LNCAP (cell line): ENCODE results near the gene LRRC63.
A peak's percentile ranks its signal among the peaks of the same experiment; 100 is the strongest.

Experiments used
- TF ChIP-seq, protein P1 (sequence below): fragments of 450-650 bp; IDR thresholded peaks from 2 replicates; pipeline ENCODE4 v1.5.1; 2017; ENCODE audit warnings: mild to moderate bottlenecking

The LRRC63 gene

DNA sequence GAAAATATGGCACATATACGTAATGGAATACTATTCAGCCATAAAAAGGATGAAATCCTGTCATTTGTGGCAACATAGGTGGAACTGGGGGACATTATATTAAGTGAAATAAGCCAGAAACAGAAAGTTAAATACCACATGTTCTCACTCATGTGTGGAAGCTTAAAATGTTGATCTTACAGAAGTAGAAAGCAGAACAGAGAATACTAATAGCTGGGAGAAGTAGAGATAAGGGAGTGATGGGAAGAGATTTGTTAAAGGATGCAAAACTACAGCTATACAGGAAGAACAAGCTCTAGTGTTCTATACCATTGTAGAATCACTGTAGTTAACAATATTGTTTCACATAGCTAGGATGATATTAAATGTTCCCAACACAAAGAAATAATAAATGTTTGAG, 107.3 kb downstream of the LRRC63 start:
- TF ChIP-seq, protein P1, sequence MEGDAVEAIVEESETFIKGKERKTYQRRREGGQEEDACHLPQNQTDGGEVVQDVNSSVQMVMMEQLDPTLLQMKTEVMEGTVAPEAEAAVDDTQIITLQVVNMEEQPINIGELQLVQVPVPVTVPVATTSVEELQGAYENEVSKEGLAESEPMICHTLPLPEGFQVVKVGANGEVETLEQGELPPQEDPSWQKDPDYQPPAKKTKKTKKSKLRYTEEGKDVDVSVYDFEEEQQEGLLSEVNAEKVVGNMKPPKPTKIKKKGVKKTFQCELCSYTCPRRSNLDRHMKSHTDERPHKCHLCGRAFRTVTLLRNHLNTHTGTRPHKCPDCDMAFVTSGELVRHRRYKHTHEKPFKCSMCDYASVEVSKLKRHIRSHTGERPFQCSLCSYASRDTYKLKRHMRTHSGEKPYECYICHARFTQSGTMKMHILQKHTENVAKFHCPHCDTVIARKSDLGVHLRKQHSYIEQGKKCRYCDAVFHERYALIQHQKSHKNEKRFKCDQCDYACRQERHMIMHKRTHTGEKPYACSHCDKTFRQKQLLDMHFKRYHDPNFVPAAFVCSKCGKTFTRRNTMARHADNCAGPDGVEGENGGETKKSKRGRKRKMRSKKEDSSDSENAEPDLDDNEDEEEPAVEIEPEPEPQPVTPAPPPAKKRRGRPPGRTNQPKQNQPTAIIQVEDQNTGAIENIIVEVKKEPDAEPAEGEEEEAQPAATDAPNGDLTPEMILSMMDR: no peak

- TF ChIP-seq, protein P1: no peak
Observed at GRCh38 chr13:46320406-46320805, 108.7 kb downstream of the LRRC63 start.

DNA sequence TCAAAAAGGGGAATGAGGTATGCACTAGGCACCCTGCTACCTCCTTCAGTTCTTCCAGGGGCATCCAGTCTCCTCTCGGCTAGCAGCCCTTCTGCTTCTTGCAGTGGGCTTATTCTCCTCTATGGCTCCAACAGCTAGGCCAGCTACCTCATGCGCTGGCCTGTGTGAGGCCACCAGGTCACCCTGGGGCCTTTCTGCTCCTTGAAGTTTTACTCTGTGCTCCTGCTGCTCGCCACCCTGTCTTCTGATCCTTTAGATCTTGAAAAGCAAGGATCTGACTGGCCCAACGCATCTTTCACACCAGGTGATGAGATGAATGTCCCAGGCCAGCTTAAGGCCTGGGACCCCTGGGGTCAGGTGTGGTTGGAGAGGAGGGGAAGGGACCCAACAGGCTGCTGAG, 109.1 kb downstream of the LRRC63 start:
- TF ChIP-seq, protein P1: no peak

DNA sequence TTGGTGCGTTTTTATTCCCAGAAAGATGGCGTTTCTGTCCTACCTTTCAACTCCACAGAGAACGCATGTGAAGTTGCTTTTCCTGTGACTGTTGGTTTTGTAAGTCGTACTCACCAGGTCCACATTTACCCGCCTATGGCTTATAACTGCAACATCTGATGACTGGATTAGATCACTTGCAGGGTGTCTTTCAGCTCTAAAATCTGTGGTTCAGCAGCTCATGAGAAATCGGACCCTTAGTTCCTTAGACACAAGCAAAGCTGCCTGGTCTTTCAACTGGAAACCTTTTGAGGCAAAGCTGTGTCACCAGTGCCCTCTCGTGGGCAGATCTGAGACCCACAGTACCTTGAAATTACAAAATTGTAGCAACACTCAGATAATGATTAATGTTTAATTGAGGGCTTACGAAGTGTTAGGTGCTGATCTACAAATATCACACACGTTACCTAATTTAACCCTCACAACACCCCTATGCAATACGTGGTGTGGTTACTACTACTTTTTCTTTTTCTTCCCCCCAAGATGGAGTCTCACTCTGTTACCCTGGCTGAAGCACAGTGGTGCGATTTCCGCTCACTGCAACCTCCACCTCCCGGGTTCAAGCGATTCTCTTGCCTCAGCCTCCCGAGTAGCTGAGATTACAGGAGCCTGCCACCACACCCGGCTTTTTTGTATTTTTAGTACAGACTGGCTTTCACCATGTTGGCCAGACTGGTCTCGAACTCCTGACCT, 109.9 kb downstream of the LRRC63 start:
- TF ChIP-seq, protein P1: peak; percentile 78

- TF ChIP-seq, protein P1: no peak
Observed at GRCh38 chr13:46324976-46325375, 113.2 kb downstream of the LRRC63 start.
